Measurements from ENCODE around the gene COX7A2L.

- TF ChIP-seq FOSL1 (tag; conservative IDR thresholded peaks at IDR 0.05) (no peak), ZNF274 (IDR thresholded peaks at IDR 0.05; ENCODE audit: borderline replicate concordance, low read depth, low read length) (no peak)
Measured at GRCh38 chr2:42324244-42324643, 36.8 kb downstream of the COX7A2L start.
